DND-41 (cell line): ENCODE measurements around the gene CENPB.

Source experiments
- CTCF ChIP-seq: IDR thresholded peaks from 2 replicates; pipeline ENCODE4 v1.5.1; 2012; ENCODE audit warnings: borderline replicate concordance, low read length, moderate library complexity, mild to moderate bottlenecking; ENCODE audit not compliant: poor library complexity, severe bottlenecking; ENCODE audit errors: extremely low read depth
- EZH2 ChIP-seq: IDR thresholded peaks from 3 replicates; pipeline ENCODE4 v1.6.1; 2012; ENCODE audit warnings: borderline replicate concordance, low read depth, mild to moderate bottlenecking, moderate library complexity, low read length, inconsistent platforms; ENCODE audit not compliant: severe bottlenecking

GRCh38 chr20:3783068-3783489 lies 3.5 kb downstream of the CENPB start:
- TF ChIP-seq CTCF (no peak), EZH2 (no peak)
